HepG2 (cell line): ENCODE measurements around the gene TBC1D20. TPM values are rescaled to one million over a fixed set of nuclear protein-coding genes. Genes with fewer than 3 reads are reported as not detected.

Experiments used
- AKAP8 ChIP-seq: sonication (generic); formaldehyde crosslinking; IDR thresholded peaks from 2 replicates; pipeline ENCODE4 v1.5.1; 2020; ENCODE audit warnings: mild to moderate bottlenecking, missing genetic modification reagents
- BCL6 ChIP-seq: IDR thresholded peaks from 2 replicates; pipeline ENCODE4 v1.6.1; 2016; ENCODE audit warnings: missing genetic modification reagents, missing compliant biosample characterization
- BCLAF1 ChIP-seq: fragments of 450-650 bp; IDR thresholded peaks from 2 replicates; pipeline ENCODE4 v1.6.1; 2017; ENCODE audit warnings: mild to moderate bottlenecking
- JUND ChIP-seq: sonication (generic); formaldehyde crosslinking; IDR thresholded peaks from 2 replicates; pipeline ENCODE4 v1.8.0; 2022; ENCODE audit warnings: mild to moderate bottlenecking, missing genetic modification reagents
- KAT7 ChIP-seq: IDR thresholded peaks from 2 replicates; pipeline ENCODE4 v1.6.1; 2018; ENCODE audit warnings: borderline replicate concordance, missing compliant biosample characterization
- KLF6 ChIP-seq: IDR thresholded peaks from 2 replicates; pipeline ENCODE4 v1.8.0; 2016; ENCODE audit warnings: missing biosample characterization, missing genetic modification reagents
- MBNL3 ChIP-seq: fragments of 250-450 bp; sonication (Bioruptor Pico); conservative IDR thresholded peaks from 2 replicates; pipeline ENCODE4 v1.8.0; 2022; ENCODE audit warnings: mild to moderate bottlenecking, inconsistent platforms
- MZF1 ChIP-seq: sonication (generic); formaldehyde crosslinking; IDR thresholded peaks from 2 replicates; pipeline ENCODE4 v1.8.1; 2023; ENCODE audit warnings: mild to moderate bottlenecking, missing genetic modification reagents, borderline replicate concordance
- NFAT5 ChIP-seq: sonication (generic); formaldehyde crosslinking; IDR thresholded peaks from 2 replicates; pipeline ENCODE4 v1.4.0; 2020; ENCODE audit warnings: missing genetic modification reagents
- PLRG1 ChIP-seq: fragments of 450-650 bp; conservative IDR thresholded peaks from 2 replicates; pipeline ENCODE4 v1.6.1; 2016
- RFXANK ChIP-seq: IDR thresholded peaks from 2 replicates; pipeline ENCODE4 v1.6.1; 2016
- RXRB ChIP-seq: IDR thresholded peaks from 2 replicates; pipeline ENCODE4 v1.6.1; 2016; ENCODE audit warnings: borderline replicate concordance, missing genetic modification reagents, missing compliant biosample characterization
- SIX1 ChIP-seq: sonication (generic); formaldehyde crosslinking; IDR thresholded peaks from 2 replicates; pipeline ENCODE4 v1.4.0; 2020; ENCODE audit warnings: missing genetic modification reagents, borderline replicate concordance
- SIX4 ChIP-seq: sonication (generic); formaldehyde crosslinking; IDR thresholded peaks from 2 replicates; pipeline ENCODE4 v1.4.0; 2020; ENCODE audit warnings: missing genetic modification reagents
- ZBTB20 ChIP-seq: sonication (generic); formaldehyde crosslinking; IDR thresholded peaks from 2 replicates; pipeline ENCODE4 v1.8.1; 2023; ENCODE audit warnings: missing genetic modification reagents, low read depth, mild to moderate bottlenecking, borderline replicate concordance
- ZNF432 ChIP-seq: sonication (generic); formaldehyde crosslinking; IDR thresholded peaks from 2 replicates; pipeline ENCODE4 v1.5.0; 2020; ENCODE audit warnings: missing genetic modification reagents, mild to moderate bottlenecking, borderline replicate concordance
- polyA plus RNA-seq, 8 experiments: library from polyadenylated mRNA; depleted of rRNA in 3 of 8; stranded (reverse) in 7 of 8; unstranded in 1 of 8; fragments of >200 nt; fragmentation: Illumina TruSeq in 4 of 8; extraction: Trizol in 4 of 8; gene quantifications; 2 replicates each; pipeline versions ENCODE4 v1.2.1 to v1.2.3, GENCODE V29; 2011 to 2016; ENCODE audit warnings: low read depth in 4 of 8, missing spikeins in 1 of 8, mixed read lengths in 1 of 8; ENCODE audit not compliant: insufficient read depth in 1 of 8
- total RNA-seq, 5 experiments: library from RNA; depleted of rRNA; stranded (reverse); fragments of >200 nt; fragmentation: Illumina TruSeq; extraction: Trizol; gene quantifications; 2 replicates each; pipeline ENCODE4 v1.2.3, GENCODE V29; 2016; ENCODE audit warnings: low read depth in 1 of 5
- TF ChIP-seq, protein P1 (sequence below): IDR thresholded peaks from 2 replicates; pipeline ENCODE4 v1.6.1; 2012; ENCODE audit warnings: low read length, improper control_type of control experiment

The TBC1D20 gene
- total and polyA plus RNA-seq, 2 of the 13 experiments (the other 11 are each of a cell fraction or from before 2014, with no cell fraction given), result 36.6 to 47.1 TPM

DNA sequence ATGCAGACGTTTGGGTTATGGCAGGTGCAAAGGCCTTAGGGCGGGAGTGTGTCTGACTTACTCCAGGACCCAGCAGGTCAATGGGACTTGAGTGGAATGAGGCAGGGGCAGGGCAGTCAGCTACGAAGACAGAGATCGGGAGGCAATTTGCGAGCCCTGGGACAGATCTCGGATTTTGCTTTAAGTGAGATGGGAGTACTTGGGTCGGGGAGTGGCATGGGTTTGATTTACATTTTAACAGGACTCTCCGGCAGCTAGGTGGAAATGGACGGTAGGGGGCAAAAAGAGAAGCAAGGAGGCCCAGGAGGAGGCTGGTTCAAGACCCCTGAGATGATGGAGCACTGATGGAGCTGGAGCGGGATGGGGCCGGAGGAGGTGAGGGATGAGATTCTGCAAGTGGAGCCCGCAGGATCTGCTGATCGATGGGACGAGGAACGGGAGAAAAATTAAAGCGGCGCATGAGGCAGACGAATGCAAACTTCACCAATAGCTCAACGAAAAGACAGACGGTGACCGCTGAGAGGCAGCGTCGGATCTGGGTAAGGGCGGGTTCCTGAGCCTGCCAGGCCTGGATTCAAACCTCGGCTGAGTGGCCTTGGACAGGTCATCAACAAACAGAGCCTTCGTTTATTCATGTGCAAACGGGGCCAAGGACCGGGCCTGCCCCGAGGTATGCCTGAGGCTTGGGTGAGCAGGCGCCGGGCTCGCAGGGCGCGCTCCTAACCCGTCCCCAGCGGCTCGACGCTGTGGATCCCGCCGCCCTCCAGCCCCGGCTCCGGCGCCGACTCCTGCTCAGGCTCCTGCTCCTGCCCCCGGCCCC is 55.0 kb downstream of the TBC1D20 start (continued):
- no peak for TF ChIP-seq PLRG1
- TF ChIP-seq BCLAF1, result no peak
- TF ChIP-seq RFXANK, result no peak; the same call in 1 of the 2 replicates
- peak; percentile 82; the same call in 1 of the 2 replicates for TF ChIP-seq KLF6
- TF ChIP-seq NFAT5 (CRISPR knock-in tag), result no peak; the same call in 1 of the 2 replicates
- no peak for TF ChIP-seq ZBTB20 (CRISPR knock-in tag)
- no peak; the same call in 1 of the 2 replicates for TF ChIP-seq MZF1
- TF ChIP-seq RXRB (CRISPR knock-in tag), result peak; percentile 74
- TF ChIP-seq SIX1 (CRISPR knock-in tag), result peak; percentile 45; the same call in 1 of the 2 replicates
- peak; percentile 66 for TF ChIP-seq SIX4
- peak; percentile 84 for TF ChIP-seq AKAP8 (CRISPR knock-in tag)
- TF ChIP-seq MBNL3 (CRISPR knock-in tag), result no peak
- TF ChIP-seq KAT7, result peak; percentile 93
- no peak for TF ChIP-seq ZNF432 (CRISPR knock-in tag)
- peak; percentile 76; the same call in 1 of the 2 replicates for TF ChIP-seq JUND (CRISPR knock-in tag)
- TF ChIP-seq, protein P1, sequence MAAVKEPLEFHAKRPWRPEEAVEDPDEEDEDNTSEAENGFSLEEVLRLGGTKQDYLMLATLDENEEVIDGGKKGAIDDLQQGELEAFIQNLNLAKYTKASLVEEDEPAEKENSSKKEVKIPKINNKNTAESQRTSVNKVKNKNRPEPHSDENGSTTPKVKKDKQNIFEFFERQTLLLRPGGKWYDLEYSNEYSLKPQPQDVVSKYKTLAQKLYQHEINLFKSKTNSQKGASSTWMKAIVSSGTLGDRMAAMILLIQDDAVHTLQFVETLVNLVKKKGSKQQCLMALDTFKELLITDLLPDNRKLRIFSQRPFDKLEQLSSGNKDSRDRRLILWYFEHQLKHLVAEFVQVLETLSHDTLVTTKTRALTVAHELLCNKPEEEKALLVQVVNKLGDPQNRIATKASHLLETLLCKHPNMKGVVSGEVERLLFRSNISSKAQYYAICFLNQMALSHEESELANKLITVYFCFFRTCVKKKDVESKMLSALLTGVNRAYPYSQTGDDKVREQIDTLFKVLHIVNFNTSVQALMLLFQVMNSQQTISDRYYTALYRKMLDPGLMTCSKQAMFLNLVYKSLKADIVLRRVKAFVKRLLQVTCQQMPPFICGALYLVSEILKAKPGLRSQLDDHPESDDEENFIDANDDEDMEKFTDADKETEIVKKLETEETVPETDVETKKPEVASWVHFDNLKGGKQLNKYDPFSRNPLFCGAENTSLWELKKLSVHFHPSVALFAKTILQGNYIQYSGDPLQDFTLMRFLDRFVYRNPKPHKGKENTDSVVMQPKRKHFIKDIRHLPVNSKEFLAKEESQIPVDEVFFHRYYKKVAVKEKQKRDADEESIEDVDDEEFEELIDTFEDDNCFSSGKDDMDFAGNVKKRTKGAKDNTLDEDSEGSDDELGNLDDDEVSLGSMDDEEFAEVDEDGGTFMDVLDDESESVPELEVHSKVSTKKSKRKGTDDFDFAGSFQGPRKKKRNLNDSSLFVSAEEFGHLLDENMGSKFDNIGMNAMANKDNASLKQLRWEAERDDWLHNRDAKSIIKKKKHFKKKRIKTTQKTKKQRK, result no peak
- peak; percentile 65 for TF ChIP-seq BCL6 (CRISPR knock-in tag)
